Activated T-cell treated with anti-CD3 and anti-CD28 coated beads, Interleukin-2, amount 50 U/mL, for 72 hours (primary cell): ENCODE results near the gene CDK5R2. TPM values are rescaled to one million over a fixed set of nuclear protein-coding genes. Genes with fewer than 3 reads are reported as not detected.
"Not testable (repeated sequence)": the region's sequence is repeated elsewhere in the genome, so short reads cannot be mapped to it uniquely, and the experiment has no call there.

Experiments
- ATAC-seq, 2 donors: fragments of 150-1000 bp; cut with Tn5 transposase; replicated peaks in 1 of 2; 2 replicates each; pipeline ENCODE4 v1.10.0; 2021; ENCODE audit warnings: moderate library complexity in 2 of 2, mild to moderate bottlenecking in 1 of 2
- DNase-seq, 2 donors: peaks; one replicate each; pipeline ENCODE4 v3.0.0; 2021 to 2022; ENCODE audit warnings: mixed read lengths in 1 of 2
- H3K27ac Mint-ChIP-seq: one replicate; pipeline ENCODE4 v1.8.0; 2022; ENCODE audit warnings: mild to moderate bottlenecking, moderate library complexity, mixed read lengths
- H3K27me3 Mint-ChIP-seq: one replicate; pipeline ENCODE4 v1.8.0; 2022; ENCODE audit warnings: low read depth, mixed read lengths
- H3K36me3 Mint-ChIP-seq, 2 donors: one replicate each; pipeline ENCODE4 v1.8.0; 2022; ENCODE audit warnings: mixed read lengths in 2 of 2, mild to moderate bottlenecking in 1 of 2; ENCODE audit not compliant: insufficient read depth in 2 of 2
- H3K4me1 Mint-ChIP-seq: one replicate; pipeline ENCODE4 v1.8.0; 2022; ENCODE audit warnings: low read depth, mixed read lengths
- H3K4me3 Mint-ChIP-seq, 2 donors: one replicate each; pipeline ENCODE4 v1.8.0; 2022; ENCODE audit warnings: mild to moderate bottlenecking in 2 of 2, mixed read lengths in 2 of 2, moderate library complexity in 2 of 2
- H3K9me3 Mint-ChIP-seq, 2 donors: one replicate each; pipeline ENCODE4 v1.8.0; 2022; ENCODE audit warnings: mixed read lengths in 2 of 2
- total RNA-seq, 2 donors: library from RNA; stranded (reverse); gene quantifications; one replicate each; pipeline ENCODE4 v1.2.3, GENCODE V29; 2022

The CDK5R2 gene
- not detected for total RNA-seq

DNA sequence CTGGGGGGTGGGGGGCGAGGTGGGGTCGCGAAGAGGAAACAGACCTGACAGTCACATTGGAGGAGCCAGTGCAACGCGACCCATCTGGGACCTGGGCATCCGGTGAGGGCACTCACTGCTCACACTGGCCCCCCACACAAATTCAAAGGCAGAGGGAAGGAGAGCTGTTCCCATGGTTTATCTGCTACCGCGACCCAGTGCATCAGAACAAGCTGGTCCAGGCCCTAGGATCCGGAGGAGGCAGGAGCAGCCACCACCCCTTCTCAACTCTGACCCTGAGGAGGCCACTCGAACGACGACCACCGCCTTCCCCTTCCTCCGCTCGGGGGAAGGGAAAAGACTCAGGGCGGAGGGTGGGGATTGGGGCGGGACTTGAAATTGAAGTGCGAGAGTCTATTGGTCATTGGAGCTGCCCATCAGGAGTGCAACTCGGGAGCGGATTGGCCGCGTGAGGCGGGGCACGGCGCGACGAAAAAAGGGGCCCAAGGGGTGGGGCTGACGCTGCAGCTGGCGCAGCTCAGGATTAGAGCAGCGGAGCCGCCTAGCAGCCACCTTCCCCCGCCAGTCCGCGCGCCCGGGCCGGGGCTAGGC lies at the start of gene CDK5R2:
Gene CDK5R2, plus strand, starts transcription at position 526 of the 591 bp plus-strand sequence. CDS start 155 bp downstream, outside the sequence.
- peaks cover 84% of the 10 kb centered on the region for H3K27me3 Mint-ChIP-seq
- peak; percentile 96 to 98 for ATAC-seq
- H3K4me3 Mint-ChIP-seq: peak within 1 kb of the TSS; percentile 70 to 75
- peak; percentile 84 to 88 for DNase-seq
- H3K27ac Mint-ChIP-seq: no peak within 1 kb of the TSS
- H3K36me3 Mint-ChIP-seq: peaks cover 0 to 4% of the 10 kb centered on the region in 2 donors
- H3K4me1 Mint-ChIP-seq: peaks cover 18% of the 10 kb centered on the region
- H3K9me3 Mint-ChIP-seq: no peaks in the 10 kb centered on the region

DNA sequence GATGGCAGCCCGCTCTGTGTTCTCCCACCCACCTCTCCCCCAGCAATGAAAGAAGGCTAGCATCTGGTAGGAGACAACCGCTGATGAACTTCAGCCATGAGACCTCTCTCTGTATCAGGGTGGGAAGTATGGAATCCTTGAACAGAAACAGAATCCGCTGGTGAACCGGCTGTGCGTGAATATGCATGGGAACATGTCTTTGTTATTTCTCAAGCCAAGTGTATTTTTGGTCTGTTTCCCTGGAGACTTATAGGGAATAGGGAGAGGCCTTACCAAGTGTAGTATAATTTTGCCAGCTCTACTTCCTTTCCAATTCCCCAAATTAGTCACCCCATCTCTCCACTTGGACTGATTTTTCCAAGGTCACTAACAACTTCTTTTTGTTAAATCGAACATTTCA lies 48.7 kb upstream of the CDK5R2 start:
- no peaks in the 10 kb centered on the region for H3K9me3 Mint-ChIP-seq
- ATAC-seq (no peak), DNase-seq (no peak)
- H3K4me3 Mint-ChIP-seq: peak overlapping the region; percentile 18 to 27
- peaks cover 10% of the 10 kb centered on the region for H3K27me3 Mint-ChIP-seq
- peaks cover 18% of the 10 kb centered on the region for H3K4me1 Mint-ChIP-seq
- no peak overlapping the region for H3K27ac Mint-ChIP-seq
- no peaks in the 10 kb centered on the region for H3K36me3 Mint-ChIP-seq

DNA sequence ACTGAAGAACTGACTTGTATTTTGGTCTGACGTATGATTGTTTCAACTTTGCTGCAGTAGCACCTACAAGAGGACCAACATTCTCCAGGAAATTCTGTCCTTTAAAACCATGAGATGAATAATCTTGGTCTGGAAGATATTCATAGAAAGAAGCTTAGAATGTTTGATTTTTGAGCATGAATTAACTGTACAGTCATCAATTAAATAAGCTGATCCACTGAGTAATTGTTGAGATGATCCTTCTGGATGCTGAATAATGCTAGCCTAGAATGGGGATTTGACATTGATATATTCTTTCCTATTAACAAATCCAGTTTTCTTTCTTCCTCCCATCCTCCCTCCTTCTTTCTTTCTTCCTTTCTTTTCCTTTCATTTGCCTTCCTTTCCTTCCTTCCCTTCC lies 39.0 kb upstream of the CDK5R2 start:
- ATAC-seq (no peak), DNase-seq (no peak)
- peaks cover 0 to 2% of the 10 kb centered on the region in 2 donors for H3K9me3 Mint-ChIP-seq
- H3K27me3 Mint-ChIP-seq: peaks cover 57% of the 10 kb centered on the region
- H3K4me1 Mint-ChIP-seq: no peaks in the 10 kb centered on the region
- no peak overlapping the region for H3K4me3 Mint-ChIP-seq
- H3K27ac Mint-ChIP-seq: no peak overlapping the region
- H3K36me3 Mint-ChIP-seq: peaks cover 3 to 4% of the 10 kb centered on the region in 2 donors

DNA sequence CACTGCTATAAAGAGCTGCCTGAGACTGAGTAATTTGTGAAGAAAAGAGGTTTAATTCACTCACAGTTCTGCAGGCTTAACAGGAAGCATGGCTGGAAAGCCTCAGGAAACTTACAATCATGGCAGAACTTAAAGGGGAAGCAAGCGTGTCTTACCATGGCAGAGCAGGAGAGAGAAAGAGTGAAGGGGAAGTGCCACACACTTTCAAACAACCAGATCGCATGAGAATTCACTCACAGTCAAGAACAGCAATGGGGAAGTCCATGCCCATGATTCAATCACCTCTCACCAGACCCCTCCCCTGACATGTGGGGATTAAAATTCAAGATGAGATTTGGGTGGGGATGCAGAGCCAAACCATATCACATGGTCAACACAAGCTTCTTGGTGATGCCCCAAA lies 34.7 kb upstream of the CDK5R2 start:
- peaks cover 3 to 4% of the 10 kb centered on the region in 2 donors for H3K36me3 Mint-ChIP-seq
- H3K4me1 Mint-ChIP-seq: no peaks in the 10 kb centered on the region
- H3K9me3 Mint-ChIP-seq: peaks cover 0 to 2% of the 10 kb centered on the region in 2 donors
- DNase-seq (no peak), ATAC-seq (no peak)
- H3K4me3 Mint-ChIP-seq: no peak overlapping the region
- H3K27ac Mint-ChIP-seq: no peak overlapping the region
- H3K27me3 Mint-ChIP-seq: peaks cover 40% of the 10 kb centered on the region

DNA sequence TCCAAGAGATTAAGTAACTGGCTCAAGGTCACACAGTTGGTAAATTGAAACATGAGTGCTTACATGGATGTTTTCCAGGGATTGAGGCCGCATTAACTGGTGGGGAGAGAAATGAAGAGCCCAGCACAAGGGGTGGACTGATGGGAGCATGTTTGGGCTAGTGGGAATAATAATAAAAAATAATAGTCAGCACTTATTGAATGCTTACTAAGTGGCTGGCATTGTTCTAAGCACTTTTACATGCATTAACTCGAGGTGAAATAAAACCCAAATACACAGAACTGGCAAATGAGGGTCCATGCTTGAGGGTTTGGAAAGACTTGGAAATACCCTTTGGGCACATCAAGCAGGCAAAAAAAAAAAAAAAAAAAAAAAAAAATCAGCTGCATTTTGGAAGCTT lies 34.0 kb upstream of the CDK5R2 start:
- Mint-ChIP-seq H3K36me3 (peaks cover 3 to 4% of the 10 kb centered on the region in 2 donors), H3K27ac (no peak overlapping the region), H3K4me1 (no peaks in the 10 kb centered on the region), H3K9me3 (peaks cover 0 to 2% of the 10 kb centered on the region in 2 donors), H3K4me3 (no peak overlapping the region), H3K27me3 (peaks cover 40% of the 10 kb centered on the region)
- no peak for ATAC-seq
- DNase-seq: no peak

DNA sequence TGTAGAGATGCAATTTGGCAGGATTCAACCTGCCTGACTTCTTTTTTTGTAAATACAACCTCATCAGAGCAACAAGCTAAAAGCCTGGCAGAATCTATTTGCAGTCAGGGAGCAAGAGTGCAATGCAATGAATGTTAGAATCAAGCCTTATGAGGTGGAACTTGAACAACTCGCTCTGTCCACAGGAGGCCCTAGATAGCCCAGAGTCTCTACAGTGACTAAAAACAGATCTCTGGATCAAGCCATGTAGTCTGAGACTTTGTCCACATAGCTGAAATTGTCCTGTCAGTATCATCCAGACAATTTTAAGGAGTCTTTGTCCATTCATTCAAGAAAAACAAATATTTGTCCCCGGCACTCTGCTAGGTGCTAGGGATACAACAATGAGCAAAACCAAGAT lies 32.0 kb upstream of the CDK5R2 start:
- Mint-ChIP-seq H3K4me3 (no peak overlapping the region), H3K36me3 (peaks cover 3 to 4% of the 10 kb centered on the region in 2 donors), H3K27me3 (peaks cover 32% of the 10 kb centered on the region), H3K27ac (no peak overlapping the region), H3K4me1 (no peaks in the 10 kb centered on the region), H3K9me3 (peaks cover 0 to 2% of the 10 kb centered on the region in 2 donors)
- no peak for DNase-seq
- no peak for ATAC-seq

DNA sequence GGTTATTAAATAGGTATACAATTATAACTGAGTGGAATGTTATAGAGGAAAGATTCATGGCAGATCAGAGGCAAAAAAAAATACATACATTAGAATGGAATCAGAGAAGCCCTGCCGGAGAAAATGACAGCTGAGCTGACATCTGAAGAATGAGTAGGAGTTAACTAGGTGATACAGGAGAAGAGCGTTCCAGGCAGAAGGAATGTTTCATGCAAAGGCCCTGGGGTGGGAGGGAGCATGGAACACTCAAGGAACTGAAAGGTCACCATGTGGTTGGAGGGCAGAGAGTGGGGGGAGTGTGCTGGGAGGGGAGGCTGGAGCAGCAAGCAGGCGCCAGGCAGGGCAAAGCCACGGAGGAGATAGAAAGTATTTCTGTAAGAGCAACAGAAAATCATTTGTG lies 31.6 kb upstream of the CDK5R2 start:
- Mint-ChIP-seq H3K4me3 (no peak overlapping the region), H3K9me3 (peaks cover 0 to 2% of the 10 kb centered on the region in 2 donors), H3K27ac (no peak overlapping the region), H3K27me3 (peaks cover 27% of the 10 kb centered on the region), H3K36me3 (peaks cover 3 to 4% of the 10 kb centered on the region in 2 donors), H3K4me1 (no peaks in the 10 kb centered on the region)
- ATAC-seq (no peak), DNase-seq (no peak)

DNA sequence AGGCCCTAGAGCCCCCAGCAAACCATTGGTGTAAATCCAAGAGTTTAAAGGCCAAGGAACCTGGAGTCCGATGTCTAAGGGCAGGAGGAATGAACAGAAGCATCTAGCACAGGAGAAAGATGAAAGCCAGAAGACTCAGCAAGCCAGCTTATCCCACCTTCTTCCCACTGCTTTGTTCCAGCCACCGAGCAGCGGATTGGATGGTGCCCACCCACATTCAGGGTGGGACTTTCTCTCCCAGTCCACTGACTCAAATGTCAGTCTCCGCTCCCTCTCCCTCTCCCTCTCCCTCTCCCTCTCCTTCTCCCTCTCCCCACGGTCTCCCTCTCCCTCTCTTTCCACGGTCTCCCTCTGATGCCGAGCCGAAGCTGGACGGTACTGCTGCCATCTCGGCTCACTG lies 29.0 kb upstream of the CDK5R2 start:
- not testable (repeated sequence) for DNase-seq, H3K27ac Mint-ChIP-seq, H3K27me3 Mint-ChIP-seq, H3K4me1 Mint-ChIP-seq, H3K4me3 Mint-ChIP-seq, ATAC-seq, H3K36me3 Mint-ChIP-seq, H3K9me3 Mint-ChIP-seq

DNA sequence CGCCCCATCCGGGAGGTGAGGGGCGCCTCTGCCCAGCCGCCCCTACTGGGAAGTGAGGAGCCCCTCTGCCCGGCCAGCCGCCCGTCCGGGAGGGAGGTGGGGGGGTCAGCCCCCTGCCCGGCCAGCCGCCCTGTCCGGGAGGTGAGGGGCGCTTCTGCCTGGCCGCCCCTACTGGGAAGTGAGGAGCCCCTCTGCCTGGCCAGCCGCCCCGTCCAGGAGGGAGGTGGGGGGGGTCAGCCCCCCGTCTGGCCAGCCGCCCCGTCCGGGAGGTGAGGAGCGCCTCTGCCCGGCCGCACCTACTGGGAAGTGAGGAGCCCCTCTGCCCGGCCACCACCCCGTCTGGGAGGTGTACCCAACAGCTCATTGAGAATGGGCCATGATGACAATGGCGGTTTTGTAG lies 27.7 kb upstream of the CDK5R2 start:
- not testable (repeated sequence) for H3K9me3 Mint-ChIP-seq, ATAC-seq

DNA sequence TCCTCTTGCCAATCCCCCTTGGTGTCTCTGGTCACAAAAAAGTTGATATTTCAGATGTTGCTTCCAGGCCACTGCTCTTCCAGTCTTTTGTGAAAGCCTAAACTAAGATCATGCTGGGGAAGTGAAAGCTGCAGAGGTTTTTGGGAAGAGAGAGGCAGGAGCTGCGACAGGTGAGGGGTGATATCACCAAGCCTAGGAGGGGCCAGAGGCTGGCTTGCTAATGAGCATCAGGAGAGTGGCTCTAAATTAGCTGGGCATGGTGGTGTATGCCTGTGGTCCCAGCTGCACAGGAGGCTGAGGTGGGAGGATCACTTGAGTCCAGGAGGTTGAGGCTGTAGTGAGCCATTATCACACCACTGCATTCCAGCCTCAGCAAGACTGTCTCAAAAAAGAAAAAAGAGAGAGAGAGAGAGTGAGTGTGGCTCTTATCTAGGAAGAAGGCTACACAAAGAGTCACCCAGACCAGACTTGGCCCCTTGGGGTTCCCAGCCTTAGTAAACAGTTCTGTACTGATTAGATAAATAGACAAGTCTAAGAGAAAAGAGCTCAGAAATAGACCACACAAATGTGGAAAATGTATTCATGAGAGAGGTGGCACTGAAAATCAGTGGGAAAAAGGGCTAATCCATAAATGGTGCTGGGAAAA lies 14.6 kb upstream of the CDK5R2 start:
- H3K9me3 Mint-ChIP-seq: no peaks in the 10 kb centered on the region
- no peak overlapping the region for H3K4me3 Mint-ChIP-seq
- DNase-seq: no peak
- no peak overlapping the region for H3K27ac Mint-ChIP-seq
- no peaks in the 10 kb centered on the region for H3K36me3 Mint-ChIP-seq
- H3K4me1 Mint-ChIP-seq: no peaks in the 10 kb centered on the region
- no peak for ATAC-seq
- peaks cover 48% of the 10 kb centered on the region for H3K27me3 Mint-ChIP-seq

More for the DNA sequence above, 27.7 kb upstream of the CDK5R2 start:
- H3K27ac Mint-ChIP-seq, H3K4me3 Mint-ChIP-seq, H3K36me3 Mint-ChIP-seq, DNase-seq, H3K4me1 Mint-ChIP-seq: not testable (repeated sequence)
- H3K27me3 Mint-ChIP-seq: peaks cover 13% of the 10 kb centered on the region

DNA sequence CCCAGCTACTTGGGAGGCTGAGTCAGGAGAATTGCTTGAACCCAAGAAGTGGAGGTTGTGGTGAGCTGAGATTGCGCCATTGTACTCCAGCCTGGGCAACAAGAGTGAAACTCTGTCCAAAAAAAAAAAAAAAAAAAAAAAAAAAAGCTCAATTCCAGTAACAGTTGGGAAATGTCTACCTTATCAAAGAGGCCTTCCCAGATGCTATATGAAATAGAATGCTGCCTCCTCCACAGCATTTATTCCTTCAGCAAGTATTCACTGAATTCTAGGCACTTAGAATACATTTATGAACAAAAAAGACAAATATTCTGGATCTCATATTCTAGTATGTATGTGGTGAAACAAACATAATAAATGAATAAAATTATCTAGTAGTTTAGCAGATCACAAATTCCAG lies 12.8 kb upstream of the CDK5R2 start:
- H3K9me3 Mint-ChIP-seq: no peaks in the 10 kb centered on the region
- DNase-seq (no peak), ATAC-seq (no peak)
- H3K4me1 Mint-ChIP-seq: no peaks in the 10 kb centered on the region
- H3K36me3 Mint-ChIP-seq: no peaks in the 10 kb centered on the region
- no peak overlapping the region for H3K27ac Mint-ChIP-seq
- H3K4me3 Mint-ChIP-seq: no peak overlapping the region
- H3K27me3 Mint-ChIP-seq: peaks cover 37% of the 10 kb centered on the region

DNA sequence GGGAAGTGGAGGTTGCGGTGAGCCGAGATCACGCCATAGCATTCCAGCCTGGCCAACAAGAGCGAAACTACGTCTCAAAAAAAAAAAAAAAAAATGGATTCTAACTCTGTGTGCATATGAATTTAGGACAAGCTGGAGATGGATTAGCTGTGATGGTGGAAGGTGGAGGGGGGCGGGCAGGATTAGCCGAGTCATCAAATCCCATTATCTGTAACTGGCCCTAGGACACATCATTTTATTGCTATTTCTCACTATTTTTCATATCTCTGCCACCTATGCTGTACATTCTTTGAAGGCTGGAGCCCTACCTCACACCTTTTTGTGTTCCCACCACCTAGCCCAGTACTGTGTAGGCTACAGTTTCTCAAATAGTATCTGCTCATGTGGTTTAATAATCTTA lies 7.3 kb upstream of the CDK5R2 start:
- H3K27me3 Mint-ChIP-seq: peaks cover 28% of the 10 kb centered on the region
- ATAC-seq (no peak), DNase-seq (no peak)
- H3K9me3 Mint-ChIP-seq: no peaks in the 10 kb centered on the region
- no peaks in the 10 kb centered on the region for H3K36me3 Mint-ChIP-seq
- H3K4me3 Mint-ChIP-seq: no peak overlapping the region
- H3K4me1 Mint-ChIP-seq: no peaks in the 10 kb centered on the region
- no peak overlapping the region for H3K27ac Mint-ChIP-seq

DNA sequence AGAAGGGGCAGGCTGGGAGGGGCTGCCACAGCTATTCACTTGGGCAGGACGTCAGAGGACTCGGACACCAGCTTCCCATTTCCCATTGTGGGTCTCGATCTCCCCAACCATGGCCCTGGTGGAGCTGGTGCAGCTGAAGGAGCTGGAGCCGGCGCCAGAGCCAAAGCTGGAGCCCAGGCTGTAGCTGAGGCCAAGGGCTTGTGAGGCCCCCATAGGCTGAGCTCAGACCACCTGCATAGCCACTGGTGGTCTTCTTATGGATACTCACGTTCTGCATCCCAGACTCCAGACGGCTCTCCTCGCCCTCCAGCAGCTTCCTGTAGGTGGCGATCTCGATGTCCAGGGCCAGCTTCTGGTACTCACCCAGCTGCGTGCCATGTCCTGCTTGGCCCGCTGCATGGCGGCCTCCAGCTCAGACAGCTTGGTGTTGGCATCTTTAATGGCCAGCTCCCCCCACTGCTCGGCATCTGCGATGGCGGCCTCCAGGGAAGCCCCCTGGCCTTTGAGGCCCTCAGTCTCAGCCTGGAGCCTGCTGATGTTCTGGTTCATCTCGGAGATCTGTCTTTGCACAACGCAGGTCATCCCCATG lies 6.0 kb upstream of the CDK5R2 start:
- no peak for ATAC-seq
- no peaks in the 10 kb centered on the region for H3K9me3 Mint-ChIP-seq
- no peak overlapping the region for H3K4me3 Mint-ChIP-seq
- H3K27ac Mint-ChIP-seq: no peak overlapping the region
- H3K27me3 Mint-ChIP-seq: peaks cover 41% of the 10 kb centered on the region
- no peaks in the 10 kb centered on the region for H3K4me1 Mint-ChIP-seq
- no peak for DNase-seq
- H3K36me3 Mint-ChIP-seq: no peaks in the 10 kb centered on the region
